Heart left ventricle (tissue), 13 donors: ENCODE data around the gene ZDHHC1.

ENCODE experiments used
- CTCF ChIP-seq, 12 donors: fragments of 200-600 bp; sonication (generic) in 4 of 12; IDR thresholded peaks; one replicate each; pipeline versions ENCODE4 v1.5.0 to v1.8.0; 2018 to 2022; ENCODE audit warnings: antibody characterized with exemption in 12 of 12, mild to moderate bottlenecking in 5 of 12
- POLR2A ChIP-seq, 2 donors: fragments of 450-650 bp; IDR thresholded peaks; one replicate each; pipeline ENCODE4 v1.6.1; 2017; ENCODE audit warnings: antibody characterized with exemption in 2 of 2, mild to moderate bottlenecking in 2 of 2, moderate library complexity in 2 of 2
- donor health status: ischemic (EF 13 %, LVEDD 7.1; RV severe dilation, severe dysfunction).
- donor health status: DM: no; HTN: yes; CAD: no.
- donor health status: DM: no; HTN: no; CAD: no.
- donor health status: ischemic (EF 25% LVEDD 6.9; RV normal size, moderate dysfunction).
- donor health status: ischemic (EF 25% LVEDD 5.7; RV mildly dilated, moderate dysfunction).
- donor health status: ischemic (EF 35%, LVEDD 5.7; RV mildly dilated, moderate dysfunction).
- donor health status: nonischemic (EF 11% LVEDD 7.7; RV severe dilation, severe dysfunction).
- donor health status: DM: yes; HTN: yes; CAD: no.
- donor health status: PGD.
- donor health status: ischemic (EF 29% LVEDD 5.4; RV normal size, mild dysfunction).
- donor health status: nonischemic (EF 23%, LVEDD 6.1; RV moderate dilation, normal function).

DNA sequence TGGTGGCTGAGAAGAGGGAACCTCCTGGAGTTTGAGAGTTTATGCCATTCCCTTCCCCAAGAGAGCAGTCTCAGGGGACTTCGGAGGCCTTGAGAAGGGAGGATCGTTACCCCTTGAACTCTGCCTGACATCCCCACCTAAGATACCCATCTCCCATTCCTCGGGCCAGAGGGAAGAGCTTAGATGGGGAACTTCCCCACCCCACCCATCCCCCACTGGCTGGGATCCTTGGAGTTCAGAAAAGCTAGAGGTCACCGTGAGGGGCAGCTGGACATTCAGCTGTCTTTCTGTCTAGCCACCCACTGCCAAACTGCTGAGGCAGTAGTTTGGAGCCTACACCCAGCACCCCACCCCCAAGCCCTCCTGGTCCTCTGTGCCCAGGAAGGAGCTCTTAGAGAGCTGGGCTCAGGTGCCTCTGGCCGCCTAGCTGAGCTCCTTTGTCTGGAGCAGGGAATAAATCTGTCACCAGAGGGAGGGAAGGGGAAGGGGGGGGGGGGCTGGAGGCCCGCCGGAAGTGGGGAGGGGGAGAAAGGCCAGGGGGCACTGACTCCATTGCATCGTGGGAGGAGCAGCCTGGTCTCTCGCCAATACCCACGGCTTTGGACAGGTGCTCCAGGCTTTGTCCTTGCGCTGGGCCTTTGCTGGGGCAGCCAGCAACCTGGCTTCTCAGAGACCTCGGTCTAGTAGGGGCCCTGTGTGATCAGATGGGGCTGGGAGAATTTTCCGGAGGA is 15.7 kb upstream of the ZDHHC1 start:
- no peak for TF ChIP-seq CTCF (IDR thresholded peaks at IDR 0.05)
- TF ChIP-seq POLR2A (IDR thresholded peaks at IDR 0.05): no peak
